HEK293T (cell line): ENCODE results near the gene PMPCB.

Experiments used
- CTCF ChIA-PET: fragments of 350-600 bp; formaldehyde crosslinking; extraction: SDS; loops from one replicate; lab custom pipeline; 2021; ENCODE audit warnings: antibody characterized with exemption, inconsistent platforms; lab: Yijun Ruan, JAX
- POLR2A ChIA-PET: fragments of 350-600 bp; formaldehyde crosslinking; extraction: SDS; loops from one replicate; lab custom pipeline; 2020; ENCODE audit warnings: antibody characterized with exemption, inconsistent platforms; lab: Yijun Ruan, JAX
- DNase-seq: peaks from one replicate; pipeline ENCODE4 v3.0.0; 2012; ENCODE audit warnings: mixed read lengths; ENCODE audit errors: extremely low spot score
- ARNT ChIP-seq: fragments of 450-650 bp; IDR thresholded peaks from 2 replicates; pipeline ENCODE4 v1.6.1; 2017; ENCODE audit warnings: mild to moderate bottlenecking
- BHLHE40 ChIP-seq: fragments of 450-650 bp; IDR thresholded peaks from 2 replicates; pipeline ENCODE4 v1.6.1; 2016; ENCODE audit warnings: mild to moderate bottlenecking, moderate library complexity, borderline replicate concordance
- CTBP1 ChIP-seq: fragments of 450-650 bp; IDR thresholded peaks from 2 replicates; pipeline ENCODE4 v1.6.1; 2016; ENCODE audit warnings: borderline replicate concordance
- ELF4 ChIP-seq: fragments of 450-650 bp; IDR thresholded peaks from 2 replicates; pipeline ENCODE4 v1.6.1; 2017; ENCODE audit warnings: antibody characterized with exemption
- FOXA1 ChIP-seq: fragments of 450-650 bp; IDR thresholded peaks from 2 replicates; pipeline ENCODE4 v1.6.1; 2016; ENCODE audit warnings: mild to moderate bottlenecking
- FOXK2 ChIP-seq: fragments of 450-650 bp; IDR thresholded peaks from 2 replicates; pipeline ENCODE4 v1.6.1; 2016; ENCODE audit warnings: mild to moderate bottlenecking
- FOXM1 ChIP-seq: fragments of 450-650 bp; IDR thresholded peaks from 2 replicates; pipeline ENCODE4 v1.6.1; 2017; ENCODE audit warnings: mild to moderate bottlenecking, borderline replicate concordance
- HDGF ChIP-seq: fragments of 450-650 bp; IDR thresholded peaks from 2 replicates; pipeline ENCODE4 v1.6.1; 2017; ENCODE audit warnings: antibody characterized with exemption, borderline replicate concordance
- L3MBTL2 ChIP-seq: fragments of 450-650 bp; conservative IDR thresholded peaks from 2 replicates; pipeline ENCODE4 v1.6.1; 2016; ENCODE audit warnings: mild to moderate bottlenecking
- LEF1 ChIP-seq: fragments of 450-650 bp; IDR thresholded peaks from 2 replicates; pipeline ENCODE4 v1.6.1; 2017; ENCODE audit warnings: mild to moderate bottlenecking, borderline replicate concordance
- NFRKB ChIP-seq: fragments of 450-650 bp; IDR thresholded peaks from 2 replicates; pipeline ENCODE4 v1.6.1; 2016; ENCODE audit warnings: mild to moderate bottlenecking, moderate library complexity
- SP1 ChIP-seq: fragments of 450-650 bp; IDR thresholded peaks from 2 replicates; pipeline ENCODE4 v1.6.1; 2017
- SUZ12 ChIP-seq: fragments of 450-650 bp; IDR thresholded peaks from 2 replicates; pipeline ENCODE4 v1.6.1; 2016; ENCODE audit warnings: mild to moderate bottlenecking
- TARDBP ChIP-seq: fragments of 450-650 bp; IDR thresholded peaks from 2 replicates; pipeline ENCODE4 v1.6.1; 2016
- ZNF384 ChIP-seq: fragments of 450-650 bp; IDR thresholded peaks from 2 replicates; pipeline ENCODE4 v1.6.1; 2016
- TF ChIP-seq, protein P1 (sequence below): fragments of 450-650 bp; IDR thresholded peaks from 2 replicates; pipeline ENCODE4 v1.6.1; 2016

Gene PMPCB

GRCh38 chr7:103341466-103341865, 44.2 kb downstream of the PMPCB start:
- ChIA-PET CTCF (no interaction called here), POLR2A (no interaction called here)
- no peak for TF ChIP-seq BHLHE40

DNA sequence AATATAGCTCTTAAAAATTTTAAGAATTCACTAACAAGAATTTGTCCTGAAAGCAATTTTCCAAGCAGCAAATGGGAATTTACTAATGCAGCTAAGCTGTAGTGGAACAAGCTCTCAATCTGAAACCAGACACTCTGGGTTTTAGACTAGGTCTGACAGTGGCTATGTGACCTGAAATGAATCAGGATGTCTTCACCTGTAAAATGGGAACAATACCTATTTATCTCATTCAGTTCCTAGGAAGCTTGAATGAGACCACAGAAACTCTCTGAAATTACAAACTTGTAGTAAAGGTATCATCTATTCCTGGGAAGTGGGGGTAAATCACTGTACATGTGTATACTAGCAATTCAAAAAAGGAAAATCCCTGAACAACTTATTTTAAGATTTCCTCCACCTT, 46.1 kb downstream of the PMPCB start:
- ChIA-PET CTCF (no interaction called here), POLR2A (no interaction called here)
- DNase-seq, result no peak
- TF ChIP-seq, protein P1, sequence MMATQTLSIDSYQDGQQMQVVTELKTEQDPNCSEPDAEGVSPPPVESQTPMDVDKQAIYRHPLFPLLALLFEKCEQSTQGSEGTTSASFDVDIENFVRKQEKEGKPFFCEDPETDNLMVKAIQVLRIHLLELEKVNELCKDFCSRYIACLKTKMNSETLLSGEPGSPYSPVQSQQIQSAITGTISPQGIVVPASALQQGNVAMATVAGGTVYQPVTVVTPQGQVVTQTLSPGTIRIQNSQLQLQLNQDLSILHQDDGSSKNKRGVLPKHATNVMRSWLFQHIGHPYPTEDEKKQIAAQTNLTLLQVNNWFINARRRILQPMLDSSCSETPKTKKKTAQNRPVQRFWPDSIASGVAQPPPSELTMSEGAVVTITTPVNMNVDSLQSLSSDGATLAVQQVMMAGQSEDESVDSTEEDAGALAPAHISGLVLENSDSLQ, result no peak
- no peak for TF ChIP-seq ARNT
- no peak for TF ChIP-seq CTBP1
- no peak for TF ChIP-seq ZNF384
- no peak for TF ChIP-seq FOXK2
- no peak for TF ChIP-seq FOXA1
- TF ChIP-seq FOXM1, result no peak
- TF ChIP-seq SUZ12, result no peak
- TF ChIP-seq NFRKB, result no peak
- TF ChIP-seq BHLHE40, result no peak
- TF ChIP-seq HDGF, result no peak
- no peak for TF ChIP-seq TARDBP
- TF ChIP-seq SP1, result no peak
- no peak for TF ChIP-seq ELF4
- TF ChIP-seq LEF1, result no peak
- TF ChIP-seq L3MBTL2, result no peak

More at GRCh38 chr7:103341466-103341865, 44.2 kb downstream of the PMPCB start:
- DNase-seq, result no peak

DNA sequence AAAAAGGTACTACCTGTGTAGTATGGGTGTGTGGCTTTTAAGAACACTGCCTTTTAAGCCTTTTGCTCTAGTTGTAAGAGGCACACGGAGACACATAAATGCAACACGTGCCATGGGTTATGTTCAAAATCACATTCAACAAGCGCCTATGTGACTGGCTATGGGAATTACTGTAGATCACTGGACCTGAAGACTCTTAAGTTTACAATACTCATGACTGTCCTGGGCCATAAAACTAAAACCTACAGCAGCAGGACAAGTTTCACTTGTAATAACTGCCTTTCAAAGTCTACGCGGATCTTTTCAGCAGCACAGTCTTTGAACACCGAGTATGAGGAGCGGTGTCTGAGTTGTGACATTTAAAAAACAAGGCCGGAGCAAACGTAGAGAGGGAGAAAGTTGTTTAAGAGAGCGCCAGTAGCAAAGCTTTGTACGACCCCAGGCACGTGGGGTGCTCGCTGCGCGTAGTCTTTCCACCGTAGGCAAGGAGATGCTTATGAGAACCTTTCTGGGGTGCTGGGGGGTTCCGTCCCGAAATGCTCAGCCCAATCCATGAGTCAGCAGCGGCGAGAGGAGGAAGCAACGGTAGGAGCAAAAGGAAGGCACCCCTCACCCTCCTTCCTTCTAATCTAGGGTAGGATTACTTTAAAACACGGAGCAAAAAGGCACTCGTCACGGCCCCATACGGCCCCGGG, 46.7 kb downstream of the PMPCB start:
- peak; percentile 18 for DNase-seq
- POLR2A ChIA-PET, result interaction anchor here (1.1 kb wide), 1 partner anchor 36 kb away, joined by 3 read pairs; no protein-coding TSS in a partner anchor
- CTCF ChIA-PET, result no interaction called here
- TF ChIP-seq HDGF (no peak), NFRKB (no peak), FOXK2 (no peak), ARNT (no peak), FOXM1 (no peak), CTBP1 (no peak), FOXA1 (no peak), SUZ12 (no peak), TARDBP (no peak), LEF1 (no peak), BHLHE40 (no peak), ZNF384 (no peak), SP1 (no peak), ELF4 (no peak), L3MBTL2 (no peak)
- TF ChIP-seq, protein P1, result no peak

DNA sequence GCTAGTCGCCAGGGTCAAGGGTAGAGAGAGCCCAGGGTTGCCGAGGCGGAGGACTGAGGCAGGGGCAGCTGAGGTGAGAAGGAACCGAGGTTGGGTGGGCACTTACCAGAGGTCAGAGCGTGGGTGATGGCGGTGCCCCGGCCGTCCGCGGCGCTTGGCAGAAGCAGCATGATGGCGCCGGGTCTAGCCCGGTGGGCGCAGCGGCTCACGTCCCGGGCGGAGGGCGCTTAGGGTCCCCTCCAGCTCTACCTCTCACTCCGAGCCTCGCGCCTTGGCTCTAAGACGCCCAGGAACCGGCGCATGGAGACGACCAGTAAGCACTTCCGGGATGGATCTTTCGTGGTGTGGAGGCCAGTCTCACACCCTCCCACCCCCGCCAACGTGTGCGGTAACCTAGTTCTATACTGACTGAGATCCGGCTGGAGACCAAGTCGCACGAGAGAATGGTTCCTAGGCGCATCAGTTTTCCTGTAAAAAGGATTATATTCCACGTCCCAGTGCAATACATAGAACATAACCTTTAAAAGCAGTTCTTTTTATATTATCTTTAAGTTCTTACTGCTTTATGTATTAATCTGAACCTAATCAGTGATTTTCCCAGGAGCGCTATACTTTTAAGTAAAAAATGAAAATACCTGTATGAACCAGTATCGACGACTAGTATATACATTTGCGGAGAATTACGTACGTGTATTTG, 47.4 kb downstream of the PMPCB start, which contains the start of gene DNAJC2:
Gene DNAJC2 (minus strand): TSS at position 315 of the 697 bp plus-strand sequence. CDS start 145 bp downstream, at position 170.
- peak; percentile 77 for TF ChIP-seq CTBP1
- TF ChIP-seq, protein P1, result no peak
- TF ChIP-seq L3MBTL2, result peak; percentile 91
- TF ChIP-seq ARNT, result 0 out of 2 replicates have a peak, but pooled peaks have one; percentile 23
- no peak for TF ChIP-seq LEF1
- TF ChIP-seq ELF4, result peak; percentile 94
- TF ChIP-seq BHLHE40, result no peak
- TF ChIP-seq FOXM1, result 0 out of 2 replicates have a peak, but pooled peaks have one; percentile 18
- no peak for TF ChIP-seq HDGF
- no peak for TF ChIP-seq SUZ12
- TF ChIP-seq NFRKB, result peak; percentile 45
- TF ChIP-seq FOXA1, result no peak
- no peak for TF ChIP-seq SP1
- TF ChIP-seq FOXK2, result no peak
- no peak for TF ChIP-seq ZNF384
- no peak for TF ChIP-seq TARDBP
- ChIA-PET CTCF (no interaction called here), POLR2A (interaction anchor here (1.1 kb wide), 1 partner anchor 37 kb away, joined by 3 read pairs; no protein-coding TSS in a partner anchor)
- peak; percentile 83 for DNase-seq

GRCh38 chr7:103346396-103346795, 49.2 kb downstream of the PMPCB start:
- CTCF ChIA-PET, result no interaction called here
- POLR2A ChIA-PET, result no interaction called here
- TF ChIP-seq TARDBP (no peak), CTBP1 (no peak), FOXM1 (no peak), HDGF (no peak), LEF1 (no peak)
- no peak for DNase-seq
